ENCODE measurements around the gene SLC1A3. TPM values are rescaled to one million over a fixed set of nuclear protein-coding genes. Genes with fewer than 3 reads are reported as not detected.

Gene SLC1A3
- total RNA-seq, 1 experiment from 2014 or later = 18.6 TPM

- Histone ChIP-seq H3K27me3 (ENCODE audit: insufficient read depth, low read length) (no peaks in the 10 kb centered on the region), H3K23me2 (ENCODE audit: insufficient read length, low read depth, low read length, poor library complexity, severe bottlenecking) (no peaks in the 10 kb centered on the region), H4K8ac (replicated peaks; ENCODE audit: insufficient read length, low read depth, low read length) (no peak overlapping the region), H3K4me2 (ENCODE audit: insufficient read depth, insufficient read length, low read length) (no peak overlapping the region), H3K56ac (ENCODE audit: insufficient read length, low read depth, low read length) (no peak overlapping the region), H4K91ac (ENCODE audit: insufficient read length, low read depth, low read length) (no peak overlapping the region), H2BK12ac (ENCODE audit: insufficient read length, low read depth, low read length) (no peak overlapping the region), H3K79me1 (ENCODE audit: insufficient read depth, low read depth, low read length, poor library complexity, severe bottlenecking) (peaks cover under 1% of the 10 kb centered on the region), H3T11ph (ENCODE audit: low read length) (no peak overlapping the region), H3K4me1 (ENCODE audit: insufficient read depth, low read length) (no peaks in the 10 kb centered on the region), H2BK120ac (ENCODE audit: low read depth, low read length, poor library complexity, severe bottlenecking) (no peak overlapping the region), H4K20me1 (ENCODE audit: control insufficient read depth, insufficient read depth, insufficient read length) (no peaks in the 10 kb centered on the region), H3K9ac (ENCODE audit: extremely low read depth, insufficient read length, low read length) (no peak overlapping the region), H4K5ac (ENCODE audit: insufficient read length, low read depth, low read length) (no peak overlapping the region), H3K27ac (ENCODE audit: insufficient read length, low read depth, low read length) (no peak overlapping the region), H3K18ac (ENCODE audit: insufficient read length, low read depth, low read length) (no peak overlapping the region), H2AK5ac (ENCODE audit: insufficient read length, low read length) (no peak overlapping the region), H3K14ac (ENCODE audit: insufficient read depth, low read length) (no peak overlapping the region), H2AFZ (ENCODE audit: low read length) (no peak overlapping the region), H3K23ac (ENCODE audit: insufficient read length, low read depth, low read length) (no peak overlapping the region), H2BK5ac (ENCODE audit: insufficient read length, low read length) (no peak overlapping the region), H2BK15ac (ENCODE audit: low read depth, low read length) (no peak overlapping the region), H3K9me3 (ENCODE audit: control insufficient read depth, low read depth, low read length) (no peaks in the 10 kb centered on the region), H3K4ac (ENCODE audit: low read depth, low read length) (no peak overlapping the region), H2BK20ac (ENCODE audit: low read depth, low read length, poor library complexity, severe bottlenecking) (peak overlapping the region; percentile 45), H3K79me2 (ENCODE audit: insufficient read depth, low read length) (no peaks in the 10 kb centered on the region)
- no peak overlapping the region for H3K27ac Mint-ChIP-seq
- no peak for DNase-seq
- no peaks in the 10 kb centered on the region for H3K9me3 Mint-ChIP-seq
- TF ChIP-seq CTCF (conservative IDR thresholded peaks at IDR 0.05) = no peak
- H3K4me3 Mint-ChIP-seq = no peak overlapping the region
- WGBS (ENCODE audit: extremely low coverage, insufficient read length, low lambda C conversion rate) = no CpG with 5 or more reads among the region's 5 CpGs
- H3K36me3 Mint-ChIP-seq (ENCODE audit: insufficient read depth in 1 of 3, low read depth in 3 of 3) = peaks cover 4 to 24% (median 15%) of the 10 kb centered on the region in 3 experiments; a peak in 5 of 7 replicates
- H3K27me3 Mint-ChIP-seq (ENCODE audit: low read depth) = no peaks in the 10 kb centered on the region
- peaks cover 0 to 5% of the 10 kb centered on the region in 2 experiments; a peak in 1 of 4 replicates for H3K4me1 Mint-ChIP-seq
These were observed 25.4 kb downstream of the SLC1A3 start for GRCh38 chr5:36631620-36632362.

Data from H9 (cell line).